Astrocyte of the cerebellum (primary cell): ENCODE data around the gene RPRML.

Source experiments
- DNase-seq: peaks from one replicate; pipeline ENCODE4 v3.0.0-alpha.2; 2011; ENCODE audit warnings: low read depth
- H3K4me3 ChIP-seq: 2 replicates; pipeline ENCODE4 v1.5.1; 2011; ENCODE audit warnings: mild to moderate bottlenecking, low read depth, low read length, moderate library complexity
- in situ Hi-C: cut with HindIII; loops from 2 replicates; pipeline ENCODE4 v1.10.0; 2017; ENCODE audit warnings: low sequenced_read_pairs
- TF ChIP-seq, protein P1 (sequence below): IDR thresholded peaks from 2 replicates; pipeline ENCODE4 v1.5.1; 2012; ENCODE audit warnings: low read length, low read depth, moderate library complexity, mild to moderate bottlenecking; ENCODE audit errors: missing control alignments

Gene RPRML

DNA sequence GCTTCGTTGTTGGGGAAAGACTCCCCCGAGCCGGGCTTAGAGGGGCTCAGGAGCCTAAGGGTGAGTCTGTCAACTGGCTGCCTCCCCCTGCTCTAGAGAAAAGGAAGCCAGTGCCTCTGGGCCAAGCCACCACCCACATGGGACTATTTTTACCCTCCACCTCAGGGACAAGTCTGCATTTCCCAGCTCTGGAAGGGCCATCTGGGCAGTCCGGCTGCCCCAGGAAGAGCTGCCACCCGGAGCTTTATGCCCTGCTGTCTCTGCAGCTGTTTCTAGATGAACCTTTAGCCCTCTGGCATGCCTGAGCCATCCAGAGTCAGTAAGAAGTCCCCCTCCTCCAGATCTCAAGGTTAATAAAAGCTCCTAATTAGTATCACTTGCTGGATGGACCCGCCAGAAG, 5.3 kb upstream of the RPRML start:
- TF ChIP-seq, protein P1, sequence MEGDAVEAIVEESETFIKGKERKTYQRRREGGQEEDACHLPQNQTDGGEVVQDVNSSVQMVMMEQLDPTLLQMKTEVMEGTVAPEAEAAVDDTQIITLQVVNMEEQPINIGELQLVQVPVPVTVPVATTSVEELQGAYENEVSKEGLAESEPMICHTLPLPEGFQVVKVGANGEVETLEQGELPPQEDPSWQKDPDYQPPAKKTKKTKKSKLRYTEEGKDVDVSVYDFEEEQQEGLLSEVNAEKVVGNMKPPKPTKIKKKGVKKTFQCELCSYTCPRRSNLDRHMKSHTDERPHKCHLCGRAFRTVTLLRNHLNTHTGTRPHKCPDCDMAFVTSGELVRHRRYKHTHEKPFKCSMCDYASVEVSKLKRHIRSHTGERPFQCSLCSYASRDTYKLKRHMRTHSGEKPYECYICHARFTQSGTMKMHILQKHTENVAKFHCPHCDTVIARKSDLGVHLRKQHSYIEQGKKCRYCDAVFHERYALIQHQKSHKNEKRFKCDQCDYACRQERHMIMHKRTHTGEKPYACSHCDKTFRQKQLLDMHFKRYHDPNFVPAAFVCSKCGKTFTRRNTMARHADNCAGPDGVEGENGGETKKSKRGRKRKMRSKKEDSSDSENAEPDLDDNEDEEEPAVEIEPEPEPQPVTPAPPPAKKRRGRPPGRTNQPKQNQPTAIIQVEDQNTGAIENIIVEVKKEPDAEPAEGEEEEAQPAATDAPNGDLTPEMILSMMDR: no peak
- in situ Hi-C loops: no loop called here
- H3K4me3 ChIP-seq: no peak overlapping the region
- no peak for DNase-seq

DNA sequence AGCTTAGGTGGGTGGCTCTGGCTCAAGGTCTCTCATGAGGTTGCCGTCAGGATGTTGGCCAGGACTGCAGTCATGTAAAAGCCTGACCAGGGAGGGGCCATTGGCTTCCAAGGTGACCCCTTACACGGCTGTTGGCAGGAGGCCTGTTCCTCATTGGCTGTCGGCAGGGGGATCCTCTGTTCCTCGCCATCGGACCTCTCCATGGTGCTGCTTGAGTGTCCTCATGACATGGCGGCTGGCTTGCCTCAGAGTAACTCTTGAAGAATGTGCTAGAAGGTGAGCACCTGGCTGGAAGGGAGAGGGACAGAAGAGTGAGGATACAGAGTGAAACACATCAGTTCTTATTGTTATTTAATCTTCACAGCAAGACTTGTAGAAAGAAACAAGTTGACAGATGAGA, 4.7 kb upstream of the RPRML start:
- H3K4me3 ChIP-seq: no peak overlapping the region
- no peak for DNase-seq
- TF ChIP-seq, protein P1: no peak
- in situ Hi-C loops: no loop called here

DNA sequence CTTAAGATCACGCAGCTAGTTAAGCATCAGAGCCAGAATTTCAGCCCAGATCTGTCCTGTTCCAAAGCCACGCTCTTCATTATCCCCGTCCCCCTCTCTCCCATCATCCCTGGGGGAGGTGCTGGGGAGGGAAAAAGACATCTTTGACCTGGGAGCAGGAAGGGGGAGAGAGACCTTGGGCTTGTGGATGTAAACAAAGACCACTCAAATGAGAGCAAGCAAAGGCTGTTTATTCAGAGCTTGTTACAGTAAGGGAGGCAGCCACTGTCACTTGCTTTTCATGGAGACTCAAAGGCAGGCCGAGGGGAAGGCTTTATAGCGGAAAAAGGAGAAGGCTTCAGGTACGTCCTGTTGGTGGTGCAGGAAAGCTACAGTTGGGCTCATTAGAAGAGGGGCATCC, 3.5 kb upstream of the RPRML start:
- TF ChIP-seq, protein P1: no peak
- in situ Hi-C loops: no loop called here
- no peak overlapping the region for H3K4me3 ChIP-seq
- DNase-seq: no peak

DNA sequence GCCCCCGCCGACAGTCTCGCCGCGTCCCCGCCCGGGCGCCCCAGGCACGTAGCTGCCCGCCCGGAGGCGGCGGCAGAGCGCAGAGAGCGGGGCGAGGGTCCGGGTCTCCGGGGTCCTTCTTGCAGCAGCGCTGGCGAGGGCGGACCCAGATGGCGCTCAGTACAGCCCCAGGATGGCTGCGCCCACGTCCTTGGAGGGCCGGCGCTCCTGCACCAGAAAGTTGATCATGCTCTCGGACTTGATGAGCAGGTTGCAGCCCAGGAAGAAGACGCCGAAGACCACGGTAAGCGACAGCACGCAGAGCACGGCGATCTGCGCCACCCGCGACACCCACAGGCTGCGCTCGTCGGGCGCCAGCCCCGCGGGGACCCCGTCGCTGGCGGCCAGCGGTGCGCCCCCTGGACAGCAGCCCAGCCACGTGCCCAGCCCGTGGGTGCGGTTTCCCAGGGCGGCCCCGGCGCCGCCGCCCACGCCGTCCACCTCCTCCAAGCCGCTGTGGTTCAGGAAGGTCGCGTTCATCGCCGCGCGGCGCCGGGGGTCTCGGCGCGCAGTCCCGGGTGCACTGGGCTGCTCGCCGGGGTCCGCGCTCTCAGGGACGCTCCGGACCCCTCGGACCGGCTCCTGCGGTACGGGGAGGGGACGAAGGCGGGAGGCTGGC, 435 bp downstream of the RPRML start:
- TF ChIP-seq, protein P1: no peak
- in situ Hi-C loops: no loop called here
- peak overlapping the region; percentile 38 for H3K4me3 ChIP-seq
- DNase-seq: no peak

DNA sequence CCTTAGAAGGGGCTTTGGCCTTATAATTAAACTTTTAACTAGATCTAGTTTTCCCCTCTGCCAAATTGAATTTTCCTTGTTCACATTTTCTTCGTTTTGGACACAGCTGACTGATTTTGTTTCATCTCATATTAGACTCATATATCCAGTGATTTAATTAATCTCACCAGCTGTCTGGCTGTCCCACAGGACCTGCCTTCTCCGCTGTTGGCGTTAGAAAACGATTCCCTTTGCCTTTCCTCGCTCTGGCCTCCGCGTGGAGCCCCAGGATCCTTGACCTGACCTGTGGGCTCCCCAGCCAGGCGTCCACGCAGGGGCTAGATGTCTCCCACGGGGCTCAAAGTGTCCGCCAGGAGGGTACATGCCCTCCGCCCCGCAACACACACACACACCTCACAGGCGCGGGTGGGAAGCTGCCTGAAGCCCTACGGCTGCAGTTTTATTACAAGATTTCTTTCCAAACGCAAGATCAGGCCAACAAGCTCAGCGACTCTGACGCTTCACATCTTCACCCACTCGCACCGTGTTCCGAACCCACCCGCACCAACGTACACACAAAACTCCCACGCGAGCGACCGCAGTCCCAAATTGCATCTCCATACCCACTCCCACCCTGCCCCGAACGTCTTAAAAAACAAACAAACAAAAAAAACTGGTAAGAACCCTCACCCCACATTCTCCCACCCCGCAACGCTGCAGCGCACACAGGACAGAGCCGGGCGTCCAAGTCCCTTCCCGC, 1.1 kb downstream of the RPRML start:
- in situ Hi-C loops: no loop called here
- DNase-seq: no peak
- peak overlapping the region; percentile 38 for H3K4me3 ChIP-seq
- TF ChIP-seq, protein P1: no peak

DNA sequence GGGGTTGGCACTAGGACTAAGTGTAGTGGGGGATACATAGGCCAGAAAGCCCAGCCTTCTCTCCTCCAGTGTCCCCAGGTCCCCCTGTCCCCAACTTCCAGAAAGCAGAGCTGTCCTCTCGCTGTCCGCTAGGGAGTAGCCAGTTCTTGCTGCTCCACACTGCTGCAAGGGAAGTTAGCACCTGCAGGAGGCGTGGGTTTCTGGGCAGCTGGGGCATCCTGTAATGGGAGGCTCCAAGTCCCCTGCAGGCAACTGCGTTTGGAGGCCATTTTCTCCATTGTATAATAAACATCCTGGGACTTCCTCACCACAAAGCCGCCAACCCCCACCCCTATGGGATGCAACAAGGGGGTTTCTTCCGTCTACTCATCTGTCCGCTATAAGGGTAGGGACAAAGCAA, 1.7 kb downstream of the RPRML start:
- TF ChIP-seq, protein P1: peak; percentile 56
- no peak for DNase-seq
- in situ Hi-C loops: no loop called here
- H3K4me3 ChIP-seq: no peak overlapping the region
